IMR-90 (cell line): ENCODE results near the gene PIP5K1B.

Source experiments
- CEBPB ChIP-seq: IDR thresholded peaks from 2 replicates; pipeline ENCODE4 v1.6.1; 2012; ENCODE audit warnings: low read depth, low read length, improper control_type of control experiment
- CHD1 ChIP-seq: IDR thresholded peaks from 2 replicates; pipeline ENCODE4 v1.6.1; 2012; ENCODE audit warnings: low read depth, low read length, improper control_type of control experiment
- FOS ChIP-seq: fragments of 150-350 bp; IDR thresholded peaks from 2 replicates; pipeline ENCODE4 v1.6.1; 2016; ENCODE audit warnings: low read depth, low read length
- MAFK ChIP-seq: IDR thresholded peaks from 2 replicates; pipeline ENCODE4 v1.6.1; 2012; ENCODE audit warnings: low read depth, low read length, improper control_type of control experiment
- MAZ ChIP-seq: IDR thresholded peaks from 2 replicates; pipeline ENCODE4 v1.6.1; 2012; ENCODE audit warnings: low read depth, mild to moderate bottlenecking, low read length, improper control_type of control experiment, moderate library complexity, borderline replicate concordance
- NFE2L2 ChIP-seq: fragments of 150-350 bp; IDR thresholded peaks from 2 replicates; pipeline ENCODE4 v1.6.1; 2016; ENCODE audit warnings: low read depth, mild to moderate bottlenecking, low read length
- POLR2A ChIP-seq: IDR thresholded peaks from 2 replicates; pipeline ENCODE4 v1.6.1; 2012; ENCODE audit warnings: mild to moderate bottlenecking, low read depth, low read length
- RAD21 ChIP-seq: IDR thresholded peaks from 2 replicates; pipeline ENCODE4 v1.6.1; 2012; ENCODE audit warnings: low read length, improper control_type of control experiment
- RCOR1 ChIP-seq: IDR thresholded peaks from 2 replicates; pipeline ENCODE4 v1.6.1; 2012; ENCODE audit warnings: mild to moderate bottlenecking, low read length, improper control_type of control experiment; ENCODE audit not compliant: insufficient replicate concordance
- RFX5 ChIP-seq: IDR thresholded peaks from 2 replicates; pipeline ENCODE4 v1.8.0; 2012; ENCODE audit warnings: low read depth, mild to moderate bottlenecking, low read length, moderate library complexity
- SMC3 ChIP-seq: fragments of 150-350 bp; IDR thresholded peaks from 2 replicates; pipeline ENCODE4 v1.6.1; 2016; ENCODE audit warnings: low read depth, mild to moderate bottlenecking, antibody characterized with exemption, low read length, moderate library complexity
- TF ChIP-seq, protein P1 (sequence below): conservative IDR thresholded peaks from 2 replicates; pipeline ENCODE4 v1.5.1; 2012; ENCODE audit warnings: mild to moderate bottlenecking, low read depth, low read length, improper control_type of control experiment
- TF ChIP-seq, protein P2 (sequence below): fragments of 150-350 bp; IDR thresholded peaks from 2 replicates; pipeline ENCODE4 v1.6.1; 2016; ENCODE audit warnings: low read depth, mild to moderate bottlenecking, low read length, moderate library complexity, borderline replicate concordance
- TF ChIP-seq, protein P3 (sequence below): fragments of 150-350 bp; IDR thresholded peaks from 2 replicates; pipeline ENCODE4 v1.6.1; 2017; ENCODE audit warnings: mild to moderate bottlenecking, antibody characterized with exemption, low read length, low read depth

DNA sequence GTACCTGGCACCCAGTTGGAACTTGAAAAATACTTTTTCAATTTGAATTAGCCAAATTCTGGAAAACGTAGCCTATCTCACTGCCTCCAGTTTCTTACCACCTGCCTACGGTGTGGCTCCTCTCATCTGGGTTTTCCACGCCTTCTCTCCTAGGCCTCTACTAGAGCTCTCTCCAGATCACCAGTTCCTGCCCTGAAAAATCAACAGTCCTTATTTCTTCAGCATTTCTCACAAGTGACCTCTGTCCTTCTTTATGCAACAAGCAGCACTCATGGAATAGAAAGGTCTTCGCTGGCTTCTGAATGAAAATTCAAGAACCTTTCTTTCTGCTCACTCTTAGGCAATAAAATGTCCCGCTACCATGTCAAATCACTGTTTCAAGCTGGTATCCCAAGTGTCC is 64.8 kb downstream of the PIP5K1B start:
- TF ChIP-seq FOS: no peak
- TF ChIP-seq, protein P1, sequence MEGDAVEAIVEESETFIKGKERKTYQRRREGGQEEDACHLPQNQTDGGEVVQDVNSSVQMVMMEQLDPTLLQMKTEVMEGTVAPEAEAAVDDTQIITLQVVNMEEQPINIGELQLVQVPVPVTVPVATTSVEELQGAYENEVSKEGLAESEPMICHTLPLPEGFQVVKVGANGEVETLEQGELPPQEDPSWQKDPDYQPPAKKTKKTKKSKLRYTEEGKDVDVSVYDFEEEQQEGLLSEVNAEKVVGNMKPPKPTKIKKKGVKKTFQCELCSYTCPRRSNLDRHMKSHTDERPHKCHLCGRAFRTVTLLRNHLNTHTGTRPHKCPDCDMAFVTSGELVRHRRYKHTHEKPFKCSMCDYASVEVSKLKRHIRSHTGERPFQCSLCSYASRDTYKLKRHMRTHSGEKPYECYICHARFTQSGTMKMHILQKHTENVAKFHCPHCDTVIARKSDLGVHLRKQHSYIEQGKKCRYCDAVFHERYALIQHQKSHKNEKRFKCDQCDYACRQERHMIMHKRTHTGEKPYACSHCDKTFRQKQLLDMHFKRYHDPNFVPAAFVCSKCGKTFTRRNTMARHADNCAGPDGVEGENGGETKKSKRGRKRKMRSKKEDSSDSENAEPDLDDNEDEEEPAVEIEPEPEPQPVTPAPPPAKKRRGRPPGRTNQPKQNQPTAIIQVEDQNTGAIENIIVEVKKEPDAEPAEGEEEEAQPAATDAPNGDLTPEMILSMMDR: no peak
- no peak for TF ChIP-seq CHD1
- TF ChIP-seq POLR2A: no peak
- TF ChIP-seq, protein P2, sequence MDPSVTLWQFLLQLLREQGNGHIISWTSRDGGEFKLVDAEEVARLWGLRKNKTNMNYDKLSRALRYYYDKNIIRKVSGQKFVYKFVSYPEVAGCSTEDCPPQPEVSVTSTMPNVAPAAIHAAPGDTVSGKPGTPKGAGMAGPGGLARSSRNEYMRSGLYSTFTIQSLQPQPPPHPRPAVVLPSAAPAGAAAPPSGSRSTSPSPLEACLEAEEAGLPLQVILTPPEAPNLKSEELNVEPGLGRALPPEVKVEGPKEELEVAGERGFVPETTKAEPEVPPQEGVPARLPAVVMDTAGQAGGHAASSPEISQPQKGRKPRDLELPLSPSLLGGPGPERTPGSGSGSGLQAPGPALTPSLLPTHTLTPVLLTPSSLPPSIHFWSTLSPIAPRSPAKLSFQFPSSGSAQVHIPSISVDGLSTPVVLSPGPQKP: no peak
- TF ChIP-seq SMC3: no peak
- TF ChIP-seq, protein P3, sequence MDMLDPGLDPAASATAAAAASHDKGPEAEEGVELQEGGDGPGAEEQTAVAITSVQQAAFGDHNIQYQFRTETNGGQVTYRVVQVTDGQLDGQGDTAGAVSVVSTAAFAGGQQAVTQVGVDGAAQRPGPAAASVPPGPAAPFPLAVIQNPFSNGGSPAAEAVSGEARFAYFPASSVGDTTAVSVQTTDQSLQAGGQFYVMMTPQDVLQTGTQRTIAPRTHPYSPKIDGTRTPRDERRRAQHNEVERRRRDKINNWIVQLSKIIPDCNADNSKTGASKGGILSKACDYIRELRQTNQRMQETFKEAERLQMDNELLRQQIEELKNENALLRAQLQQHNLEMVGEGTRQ: no peak
- no peak for TF ChIP-seq MAZ
- TF ChIP-seq MAFK: no peak
- no peak for TF ChIP-seq RCOR1
- no peak for TF ChIP-seq RAD21
- TF ChIP-seq CEBPB: no peak
- no peak for TF ChIP-seq RFX5
- no peak for TF ChIP-seq NFE2L2
